A673 (cell line): ENCODE data around the gene CMIP.

ENCODE experiments used
- CTCF ChIP-seq: fragments of 300-800, 200-600 bp; sonication (generic); conservative IDR thresholded peaks from 2 replicates; pipeline ENCODE4 v1.5.1; 2017; ENCODE audit warnings: low read depth, mild to moderate bottlenecking, antibody characterized with exemption, low read length, moderate library complexity, mixed read lengths
- EZH2 ChIP-seq: fragments of 200-600 bp; sonication (generic); IDR thresholded peaks from 2 replicates; pipeline ENCODE4 v1.6.1; 2017; ENCODE audit warnings: borderline replicate concordance, low read depth, mild to moderate bottlenecking, mixed read lengths, antibody characterized with exemption, low read length; ENCODE audit not compliant: poor library complexity, severe bottlenecking

- TF ChIP-seq EZH2 (no peak), CTCF (no peak)
Observed at GRCh38 chr16:81669473-81670350, 225.1 kb downstream of the CMIP start.
